ENCODE results near the gene DCAF11. TPM values are rescaled to one million over a fixed set of nuclear protein-coding genes. Genes with fewer than 3 reads are reported as not detected.

Gene DCAF11
- polyA plus RNA-seq, 3 donors, result 75.4 to 83.3 (median 77.3) TPM

GRCh38 chr14:24136684-24137528 lies 22.3 kb downstream of the DCAF11 start:
- no peak for DNase-seq (ENCODE audit: low read depth in 3 of 3, low spot score in 2 of 3)

DNA sequence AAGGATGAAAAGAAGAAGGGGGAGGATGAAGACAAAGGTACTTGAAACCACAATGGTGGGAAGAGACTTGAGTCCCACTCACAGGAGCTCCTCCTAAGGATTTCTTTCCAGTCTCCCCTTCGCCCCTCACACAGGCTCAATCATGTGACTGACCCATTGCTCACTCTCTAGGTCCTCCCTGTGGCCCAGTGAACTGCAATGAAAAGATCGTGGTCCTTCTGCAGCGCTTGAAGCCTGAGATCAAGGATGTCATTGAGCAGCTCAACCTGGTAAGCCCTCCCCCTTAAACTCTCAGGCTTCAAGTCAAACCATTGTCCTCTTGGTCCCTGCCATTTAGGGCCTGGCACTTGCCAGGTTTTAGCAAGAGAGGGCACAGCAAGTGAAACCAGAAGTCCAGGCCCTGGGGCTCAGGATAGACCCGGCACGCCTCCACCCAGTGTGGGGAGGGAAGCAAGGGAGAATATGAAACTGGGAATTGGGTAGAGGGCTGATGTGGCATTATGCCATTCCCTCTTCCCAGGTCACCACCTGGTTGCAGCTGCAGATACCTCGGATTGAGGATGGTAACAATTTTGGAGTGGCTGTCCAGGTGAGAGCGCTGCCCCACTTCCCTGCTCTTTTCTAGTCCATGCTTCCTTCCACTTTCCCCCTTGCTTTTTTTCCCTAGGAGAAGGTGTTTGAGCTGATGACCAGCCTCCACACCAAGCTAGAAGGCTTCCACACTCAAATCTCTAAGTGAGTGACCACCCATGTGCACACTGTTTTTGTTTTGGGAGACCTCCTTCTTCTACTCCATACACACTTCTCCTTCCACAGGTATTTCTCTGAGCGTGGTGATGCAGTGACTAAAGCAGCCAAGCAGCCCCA lies 23.2 kb downstream of the DCAF11 start:
- DNase-seq (ENCODE audit: low read depth in 3 of 3, low spot score in 2 of 3), result no peak

- no peak for DNase-seq (ENCODE audit: low read depth in 3 of 3, low spot score in 2 of 3)
Observed at GRCh38 chr14:24138396-24139271, 24.1 kb downstream of the DCAF11 start.

DNA sequence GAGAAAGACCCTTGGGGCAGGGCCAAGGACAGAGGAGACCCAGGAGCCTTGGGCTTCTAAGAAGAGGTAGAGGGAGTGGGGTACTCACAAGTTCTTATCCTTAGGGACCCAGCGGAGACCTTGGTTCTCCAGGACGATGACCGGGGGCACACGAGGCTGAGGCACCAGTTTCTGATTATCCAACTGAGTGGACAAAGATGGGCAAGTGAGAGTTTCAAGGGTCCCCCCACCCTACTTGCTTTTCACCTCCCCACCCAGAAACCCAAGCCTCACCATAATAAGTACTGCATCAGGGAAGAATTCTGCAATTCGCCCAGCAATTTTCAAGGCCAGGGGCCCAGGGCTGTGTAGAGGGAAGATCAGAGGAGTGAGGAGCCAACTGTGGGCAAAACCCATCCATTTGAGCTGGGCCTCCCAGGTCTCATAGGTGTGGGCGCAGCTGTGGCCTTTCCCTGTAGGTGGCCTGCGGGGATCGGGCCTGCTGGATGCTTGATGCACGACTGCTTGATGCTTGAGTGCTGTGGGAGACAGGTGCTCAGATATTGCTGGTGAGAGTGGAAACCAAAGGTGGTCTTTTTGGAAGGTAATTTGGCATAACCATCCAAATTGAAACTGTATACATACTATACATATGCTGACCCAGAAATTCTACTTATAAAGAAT lies 24.8 kb downstream of the DCAF11 start:
- DNase-seq (ENCODE audit: low read depth in 3 of 3, low spot score in 2 of 3), result no peak

DNA sequence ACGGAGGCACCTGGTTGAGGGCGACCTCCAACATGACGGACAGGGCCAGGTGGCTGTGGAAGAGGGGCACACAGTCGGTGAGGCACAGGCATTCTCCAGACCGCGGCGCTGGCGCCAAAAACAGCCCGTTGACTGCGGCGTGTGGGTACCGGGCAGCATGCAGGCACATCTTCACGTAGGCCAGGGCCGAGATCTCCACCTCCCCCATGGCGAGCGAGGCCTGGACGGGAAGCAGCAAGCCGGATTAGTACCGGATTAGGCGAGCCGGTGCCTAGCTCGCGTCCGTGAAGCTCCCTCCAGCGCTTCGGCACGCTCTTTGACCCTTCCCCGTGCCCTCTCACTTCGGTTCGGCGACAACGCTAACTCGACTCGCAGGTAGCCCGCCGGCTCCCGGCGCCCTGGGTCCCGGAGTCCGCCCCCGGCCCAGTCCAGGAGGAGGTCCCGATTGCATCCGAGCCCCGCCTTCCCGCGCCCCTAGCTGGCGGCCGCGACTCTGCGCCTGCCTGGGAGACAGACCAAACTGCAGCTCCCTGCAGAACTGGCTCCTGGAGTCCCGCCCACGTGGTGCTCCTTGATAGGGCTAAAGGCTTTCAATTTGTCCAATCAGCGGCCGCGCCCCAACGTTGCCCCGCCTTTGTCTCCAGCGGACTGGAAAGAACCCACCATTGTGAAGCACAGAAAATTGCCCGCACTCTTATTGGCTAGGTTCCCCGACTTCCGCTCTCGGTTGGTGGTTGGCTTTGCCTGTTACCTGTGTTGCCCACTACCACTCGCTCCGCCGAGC lies 26.7 kb downstream of the DCAF11 start, which contains the start of gene EMC9:
EMC9 (minus strand) TSS at position 495 of the 784 bp plus-strand sequence; CDS start at position 208, 287 bp downstream.
- DNase-seq (ENCODE audit: low read depth in 3 of 3, low spot score in 2 of 3), result peak; percentile 96 to 100 (median 99)

- no peak for DNase-seq (ENCODE audit: low read depth in 3 of 3, low spot score in 2 of 3)
Observed at GRCh38 chr14:24143511-24143910, 28.9 kb downstream of the DCAF11 start.

- DNase-seq (ENCODE audit: low read depth in 3 of 3, low spot score in 2 of 3), result no peak
Observed at GRCh38 chr14:24144451-24144850, 29.9 kb downstream of the DCAF11 start.

- no peak for DNase-seq (ENCODE audit: low read depth in 3 of 3, low spot score in 2 of 3)
Observed at GRCh38 chr14:24145219-24145618, 30.6 kb downstream of the DCAF11 start.

DNA sequence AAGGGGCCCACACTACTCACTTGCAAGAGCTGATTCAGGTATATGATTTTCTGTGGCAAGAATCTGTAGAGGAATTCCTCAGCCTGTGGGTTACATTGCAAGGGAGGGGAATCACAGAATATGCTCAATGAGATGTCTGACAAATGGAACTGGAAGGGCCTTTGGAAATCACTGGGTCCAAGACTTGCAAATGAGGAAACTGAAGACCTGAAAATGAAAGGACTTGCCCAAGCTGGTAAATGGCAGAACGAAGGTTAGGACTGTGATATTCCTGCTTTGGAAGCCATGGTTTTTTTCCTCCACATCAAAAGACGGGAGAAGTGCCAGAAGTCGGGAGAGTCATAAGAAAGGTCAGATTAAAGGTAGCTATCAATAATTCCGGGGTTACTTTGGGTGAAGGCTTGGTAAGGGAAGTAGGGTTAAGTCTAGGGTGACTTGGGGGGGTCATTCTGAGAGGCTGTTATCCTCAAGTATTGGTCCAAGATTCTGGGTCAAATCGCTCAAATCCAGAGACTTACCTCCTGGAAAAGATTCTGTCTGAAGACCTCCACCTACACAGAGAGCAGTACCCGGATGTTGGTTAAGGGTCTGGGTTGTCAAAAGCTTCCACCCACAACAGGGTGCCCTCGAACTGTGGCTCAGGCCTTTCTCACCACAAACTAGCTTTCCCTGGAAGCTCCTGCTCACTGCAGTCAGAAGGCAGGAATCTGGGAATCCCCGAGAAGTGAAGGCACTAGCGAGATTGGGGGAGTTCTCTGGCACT lies 31.3 kb downstream of the DCAF11 start:
- DNase-seq (ENCODE audit: low read depth in 3 of 3, low spot score in 2 of 3), result peak in 1 of 3 donors; percentile 34

DNA sequence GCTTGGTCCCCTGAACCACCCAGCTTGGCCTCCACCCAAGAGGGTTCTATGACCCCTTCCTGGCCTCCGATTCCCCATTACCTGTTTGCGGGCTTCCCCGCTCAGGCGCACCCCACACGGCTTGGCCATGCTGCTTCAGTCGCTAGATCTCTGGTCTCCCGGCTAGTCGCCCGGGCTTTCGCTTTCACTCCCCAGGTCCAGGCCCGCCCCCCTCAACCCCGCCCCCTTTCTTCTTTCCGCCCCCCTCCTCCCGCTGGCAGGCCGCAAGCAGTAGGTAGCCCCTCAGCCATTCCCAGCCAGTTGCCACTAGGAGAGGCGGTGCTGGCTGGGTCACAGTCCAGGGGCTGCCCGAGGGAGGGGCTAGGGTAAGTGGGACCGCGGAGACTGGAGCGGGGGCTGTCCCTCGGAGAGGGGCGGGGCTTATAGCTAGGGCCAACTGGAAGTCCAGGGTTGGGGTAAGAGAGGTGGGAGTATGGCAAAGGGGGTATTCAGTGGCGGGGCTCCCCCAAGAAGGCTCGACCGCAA lies 31.9 kb downstream of the DCAF11 start, which contains the start of gene PSME2:
PSME2 (minus strand) TSS at position 158 of the 525 bp plus-strand sequence; CDS start at position 129, 29 bp downstream.
- peak; percentile 84 to 92 (median 86) for DNase-seq (ENCODE audit: low read depth in 3 of 3, low spot score in 2 of 3)

- peak; percentile 91 to 98 (median 96) for DNase-seq (ENCODE audit: low read depth in 3 of 3, low spot score in 2 of 3)
Observed at GRCh38 chr14:24146978-24147760, 32.6 kb downstream of the DCAF11 start, which contains the start of gene RNF31. Gene RNF31, plus strand, starts transcription at chr14:24147498. Its CDS starts 201 bp downstream, at chr14:24147699.

GRCh38 chr14:24147761-24148428 lies 33.3 kb downstream of the DCAF11 start:
- no peak for DNase-seq (ENCODE audit: low read depth in 3 of 3, low spot score in 2 of 3)

DNA sequence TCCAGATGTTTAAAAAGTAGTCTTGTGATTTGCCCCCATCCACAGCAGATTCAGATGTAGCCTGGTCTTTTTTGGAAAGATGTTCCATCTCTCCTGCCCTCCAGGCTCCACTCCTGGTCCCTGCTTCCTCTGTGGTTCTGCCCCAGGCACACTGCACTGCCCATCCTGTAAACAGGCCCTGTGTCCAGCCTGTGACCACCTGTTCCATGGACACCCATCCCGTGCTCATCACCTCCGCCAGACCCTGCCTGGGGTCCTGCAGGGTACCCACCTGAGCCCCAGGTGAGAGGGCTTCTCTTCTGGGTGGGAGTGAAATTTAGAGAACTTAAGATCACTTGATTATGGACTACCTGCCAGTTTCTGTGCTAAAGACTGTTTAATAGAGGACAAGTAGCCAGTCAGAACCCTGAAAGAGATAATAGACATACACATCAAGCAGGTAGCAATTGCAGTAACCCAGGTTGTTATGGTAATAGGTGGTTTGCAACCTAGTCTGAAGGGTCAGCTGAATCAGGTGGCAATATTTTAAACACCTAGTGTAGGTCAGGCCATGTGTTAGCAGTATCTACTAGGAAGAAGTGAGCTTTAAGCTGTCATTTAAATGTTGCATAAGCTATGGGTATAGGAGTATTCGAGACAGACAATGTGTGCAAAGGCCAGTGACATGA lies 34.9 kb downstream of the DCAF11 start:
- no peak for DNase-seq (ENCODE audit: low read depth in 3 of 3, low spot score in 2 of 3)

DNA sequence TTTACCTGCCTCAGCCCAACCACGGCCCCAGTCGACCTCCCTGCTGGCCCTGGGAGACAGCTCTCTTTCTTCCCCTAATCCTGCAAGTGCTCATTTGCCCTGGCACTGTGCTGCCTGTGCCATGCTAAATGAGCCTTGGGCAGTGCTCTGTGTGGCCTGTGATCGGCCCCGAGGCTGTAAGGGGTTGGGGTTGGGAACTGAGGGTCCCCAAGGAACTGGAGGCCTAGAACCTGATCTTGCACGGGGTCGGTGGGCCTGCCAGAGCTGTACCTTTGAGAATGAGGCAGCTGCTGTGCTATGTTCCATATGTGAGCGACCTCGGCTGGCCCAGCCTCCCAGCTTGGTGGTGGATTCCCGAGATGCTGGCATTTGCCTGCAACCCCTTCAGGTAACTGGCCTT lies 35.5 kb downstream of the DCAF11 start:
- DNase-seq (ENCODE audit: low read depth in 3 of 3, low spot score in 2 of 3), result no peak

DNA sequence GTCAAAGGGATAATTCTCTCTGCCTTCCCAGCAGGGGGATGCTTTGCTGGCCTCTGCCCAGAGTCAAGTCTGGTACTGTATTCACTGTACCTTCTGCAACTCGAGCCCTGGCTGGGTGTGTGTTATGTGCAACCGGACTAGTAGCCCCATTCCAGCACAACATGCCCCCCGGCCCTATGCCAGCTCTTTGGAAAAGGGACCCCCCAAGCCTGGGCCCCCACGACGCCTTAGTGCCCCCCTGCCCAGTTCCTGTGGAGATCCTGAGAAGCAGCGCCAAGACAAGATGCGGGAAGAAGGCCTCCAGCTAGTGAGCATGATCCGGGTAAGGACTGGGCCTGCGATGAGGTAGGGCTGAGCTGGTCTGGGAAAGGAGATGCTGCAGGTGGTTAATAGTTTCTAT lies 36.0 kb downstream of the DCAF11 start:
- no peak for DNase-seq (ENCODE audit: low read depth in 3 of 3, low spot score in 2 of 3)

GRCh38 chr14:24150993-24151392 lies 36.4 kb downstream of the DCAF11 start:
- no peak for DNase-seq (ENCODE audit: low read depth in 3 of 3, low spot score in 2 of 3)

All from right renal cortex interstitium (tissue), 3 donors.